Panc1 (cell line): ENCODE results near the gene FGD5. TPM values are rescaled to one million over a fixed set of nuclear protein-coding genes. Genes with fewer than 3 reads are reported as not detected.

Experiments
- ATAC-seq: fragments of 200-7000 bp; cut with Tn5 transposase; 2 replicates; pipeline ENCODE4 v1.9.1; 2020; ENCODE audit warnings: mild to moderate bottlenecking, moderate library complexity
- BruUV-seq: library from RNA; stranded (reverse); fragments of 400-500 nt; replicated peaks from 2 replicates; lab custom pipeline; 2021; lab: Mats Ljungman, UMichigan
- CTCF ChIA-PET: fragments of 300-600 bp; sonication (Branson Sonifier 250); formaldehyde crosslinking; loops from one replicate; lab custom pipeline; 2022; ENCODE audit warnings: antibody characterized with exemption; lab: Charles Lee
- POLR2A ChIA-PET: fragments of 300-600 bp; sonication (Branson Sonifier 250); formaldehyde crosslinking; loops from one replicate; lab custom pipeline; 2022; ENCODE audit warnings: antibody characterized with exemption; lab: Charles Lee
- DNase-seq: peaks from one replicate; pipeline ENCODE4 v3.0.0-alpha.2; 2010; ENCODE audit warnings: low read depth, low spot score
- H3K27ac ChIP-seq: 2 replicates; pipeline ENCODE4 v1.5.1; 2011; ENCODE audit warnings: mild to moderate bottlenecking, low read length, inconsistent platforms
- H3K27me3 ChIP-seq: fragments of 200-500 bp; sonication (Bioruptor generic); 2 replicates; pipeline ENCODE4 v1.6.0; 2014; ENCODE audit warnings: low read length, inconsistent platforms; ENCODE audit not compliant: control insufficient read depth, insufficient read depth
- H3K36me3 ChIP-seq: fragments of 200-500 bp; sonication (Bioruptor generic); 2 replicates; pipeline ENCODE4 v1.5.1; 2014; ENCODE audit warnings: inconsistent platforms, mild to moderate bottlenecking, low read length, moderate library complexity; ENCODE audit not compliant: control insufficient read depth, insufficient read depth
- H3K4me1 ChIP-seq: 2 replicates; pipeline ENCODE4 v1.5.1; 2011; ENCODE audit warnings: inconsistent platforms, mild to moderate bottlenecking, low read length, moderate library complexity; ENCODE audit not compliant: control insufficient read depth, insufficient read depth
- H3K4me3 ChIP-seq, 2 experiments: 2 replicates each; pipeline ENCODE4 v1.5.1; 2011 to 2012; ENCODE audit warnings: low read depth in 2 of 2, low read length in 2 of 2, mild to moderate bottlenecking in 2 of 2, inconsistent platforms in 1 of 2, moderate library complexity in 1 of 2
- H3K9me3 ChIP-seq: fragments of 200-500 bp; sonication (Bioruptor generic); 2 replicates; pipeline ENCODE4 v1.5.1; 2014; ENCODE audit warnings: low read depth, mild to moderate bottlenecking, inconsistent platforms, low read length, moderate library complexity; ENCODE audit not compliant: control insufficient read depth, insufficient read depth
- POLR2AphosphoS5 ChIP-seq: IDR thresholded peaks from 2 replicates; pipeline ENCODE4 v1.6.1; 2012; ENCODE audit warnings: mild to moderate bottlenecking, low read depth, low read length, moderate library complexity
- SIN3A ChIP-seq: IDR thresholded peaks from 2 replicates; pipeline ENCODE4 v1.6.1; 2012; ENCODE audit warnings: low read depth, mild to moderate bottlenecking, low read length, moderate library complexity, borderline replicate concordance; ENCODE audit not compliant: insufficient read depth
- TCF7L2 ChIP-seq: IDR thresholded peaks from 2 replicates; pipeline ENCODE4 v1.6.1; 2011; ENCODE audit warnings: mild to moderate bottlenecking, low read depth, low read length, inconsistent platforms
- in situ Hi-C: cut with HindIII; loops from 2 replicates; pipeline ENCODE4 v1.10.0; 2016; ENCODE audit warnings: low sequenced_read_pairs, low pct_unique_long_range_greater_than_20kb
- intact Hi-C: fragments of 100-400 bp; cut with micrococcal nuclease; formaldehyde crosslinking; loops from one replicate; pipeline ENCODE4 v1.10.0; 2022; ENCODE audit not compliant: unreplicated experiment
- total RNA-seq: library from RNA; stranded (reverse); gene quantifications from one replicate; pipeline ENCODE4 v1.2.1, GENCODE V29; 2021; ENCODE audit not compliant: unreplicated experiment
- TF ChIP-seq, protein P1 (sequence below), 2 experiments: IDR thresholded peaks; 2 replicates each; pipeline ENCODE4 v1.6.1; 2011 to 2012; ENCODE audit warnings: low read depth in 2 of 2, control low read depth in 1 of 2, low read length in 1 of 2, mild to moderate bottlenecking in 1 of 2, moderate library complexity in 1 of 2; ENCODE audit not compliant: insufficient read depth in 1 of 2
- TF ChIP-seq, protein P2 (sequence below): fragments of 450-650 bp; IDR thresholded peaks from 2 replicates; pipeline ENCODE4 v1.5.1; 2017; ENCODE audit warnings: mild to moderate bottlenecking

The FGD5 gene
- total RNA-seq, 1 experiment from 2014 or later: 0.77 TPM

DNA sequence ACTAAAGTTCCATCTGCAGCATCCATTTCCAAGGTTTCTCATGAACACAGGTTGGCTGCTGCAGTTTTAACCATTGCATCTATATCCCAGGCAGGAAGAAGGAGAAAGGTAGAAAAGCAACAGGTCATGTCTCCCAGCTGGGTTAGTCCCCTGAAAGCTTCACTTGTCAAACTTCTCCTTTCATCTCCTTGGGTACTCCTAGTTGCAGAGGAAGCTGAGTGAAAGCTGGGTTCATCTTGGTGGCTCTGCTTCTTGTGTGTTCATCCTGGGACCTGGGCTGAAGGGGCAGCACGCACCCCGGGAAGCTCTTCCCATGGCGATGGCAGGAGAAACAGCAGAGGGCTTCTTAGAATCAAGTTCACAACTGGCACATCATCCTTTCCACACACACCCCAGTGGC is 67.3 kb downstream of the FGD5 start:
- CTCF ChIA-PET: no interaction called here

DNA sequence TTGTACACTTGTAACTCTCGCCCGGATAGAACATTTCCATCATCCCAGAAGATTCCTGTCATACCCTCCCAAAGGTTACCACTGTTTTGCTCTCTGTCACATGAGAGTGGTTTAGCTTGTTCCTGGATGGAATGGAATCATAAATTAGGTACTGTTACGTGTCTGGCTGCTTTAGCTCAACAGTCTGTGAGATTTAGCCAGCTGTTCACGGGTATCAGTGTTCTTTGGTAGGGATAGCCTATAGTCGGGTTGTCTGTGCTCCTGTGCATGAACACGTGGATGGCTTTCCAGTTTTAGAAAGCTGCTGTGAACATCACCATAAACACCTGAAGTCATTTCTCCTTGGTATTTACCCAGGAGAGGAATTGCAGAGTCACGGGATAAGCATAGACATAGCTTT is 70.4 kb downstream of the FGD5 start:
- Histone ChIP-seq H3K27me3 (peaks cover 3% of the 10 kb centered on the region), H3K36me3 (no peaks in the 10 kb centered on the region), H3K4me1 (no peaks in the 10 kb centered on the region), H3K4me3 (no peak overlapping the region), H3K9me3 (no peaks in the 10 kb centered on the region), H3K27ac (no peak overlapping the region)
- TF ChIP-seq, protein P1, sequence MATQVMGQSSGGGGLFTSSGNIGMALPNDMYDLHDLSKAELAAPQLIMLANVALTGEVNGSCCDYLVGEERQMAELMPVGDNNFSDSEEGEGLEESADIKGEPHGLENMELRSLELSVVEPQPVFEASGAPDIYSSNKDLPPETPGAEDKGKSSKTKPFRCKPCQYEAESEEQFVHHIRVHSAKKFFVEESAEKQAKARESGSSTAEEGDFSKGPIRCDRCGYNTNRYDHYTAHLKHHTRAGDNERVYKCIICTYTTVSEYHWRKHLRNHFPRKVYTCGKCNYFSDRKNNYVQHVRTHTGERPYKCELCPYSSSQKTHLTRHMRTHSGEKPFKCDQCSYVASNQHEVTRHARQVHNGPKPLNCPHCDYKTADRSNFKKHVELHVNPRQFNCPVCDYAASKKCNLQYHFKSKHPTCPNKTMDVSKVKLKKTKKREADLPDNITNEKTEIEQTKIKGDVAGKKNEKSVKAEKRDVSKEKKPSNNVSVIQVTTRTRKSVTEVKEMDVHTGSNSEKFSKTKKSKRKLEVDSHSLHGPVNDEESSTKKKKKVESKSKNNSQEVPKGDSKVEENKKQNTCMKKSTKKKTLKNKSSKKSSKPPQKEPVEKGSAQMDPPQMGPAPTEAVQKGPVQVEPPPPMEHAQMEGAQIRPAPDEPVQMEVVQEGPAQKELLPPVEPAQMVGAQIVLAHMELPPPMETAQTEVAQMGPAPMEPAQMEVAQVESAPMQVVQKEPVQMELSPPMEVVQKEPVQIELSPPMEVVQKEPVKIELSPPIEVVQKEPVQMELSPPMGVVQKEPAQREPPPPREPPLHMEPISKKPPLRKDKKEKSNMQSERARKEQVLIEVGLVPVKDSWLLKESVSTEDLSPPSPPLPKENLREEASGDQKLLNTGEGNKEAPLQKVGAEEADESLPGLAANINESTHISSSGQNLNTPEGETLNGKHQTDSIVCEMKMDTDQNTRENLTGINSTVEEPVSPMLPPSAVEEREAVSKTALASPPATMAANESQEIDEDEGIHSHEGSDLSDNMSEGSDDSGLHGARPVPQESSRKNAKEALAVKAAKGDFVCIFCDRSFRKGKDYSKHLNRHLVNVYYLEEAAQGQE (IDR thresholded peaks at IDR 0.05; ENCODE audit: insufficient read depth in 1 of 2, low read depth in 2 of 2, low read length in 1 of 2): no peak
- TF ChIP-seq, protein P2, sequence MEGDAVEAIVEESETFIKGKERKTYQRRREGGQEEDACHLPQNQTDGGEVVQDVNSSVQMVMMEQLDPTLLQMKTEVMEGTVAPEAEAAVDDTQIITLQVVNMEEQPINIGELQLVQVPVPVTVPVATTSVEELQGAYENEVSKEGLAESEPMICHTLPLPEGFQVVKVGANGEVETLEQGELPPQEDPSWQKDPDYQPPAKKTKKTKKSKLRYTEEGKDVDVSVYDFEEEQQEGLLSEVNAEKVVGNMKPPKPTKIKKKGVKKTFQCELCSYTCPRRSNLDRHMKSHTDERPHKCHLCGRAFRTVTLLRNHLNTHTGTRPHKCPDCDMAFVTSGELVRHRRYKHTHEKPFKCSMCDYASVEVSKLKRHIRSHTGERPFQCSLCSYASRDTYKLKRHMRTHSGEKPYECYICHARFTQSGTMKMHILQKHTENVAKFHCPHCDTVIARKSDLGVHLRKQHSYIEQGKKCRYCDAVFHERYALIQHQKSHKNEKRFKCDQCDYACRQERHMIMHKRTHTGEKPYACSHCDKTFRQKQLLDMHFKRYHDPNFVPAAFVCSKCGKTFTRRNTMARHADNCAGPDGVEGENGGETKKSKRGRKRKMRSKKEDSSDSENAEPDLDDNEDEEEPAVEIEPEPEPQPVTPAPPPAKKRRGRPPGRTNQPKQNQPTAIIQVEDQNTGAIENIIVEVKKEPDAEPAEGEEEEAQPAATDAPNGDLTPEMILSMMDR: no peak
- POLR2A ChIA-PET: no interaction called here
- in situ Hi-C loops (no loop called here), intact Hi-C loops (no loop called here)
- ATAC-seq: no peak
- no peak for DNase-seq
- CTCF ChIA-PET: no interaction called here
- no TSS peak for BruUV-seq

More for the DNA sequence above, 67.3 kb downstream of the FGD5 start:
- Histone ChIP-seq H3K9me3 (no peaks in the 10 kb centered on the region), H3K4me1 (no peaks in the 10 kb centered on the region), H3K27ac (no peak overlapping the region), H3K27me3 (peaks cover 3% of the 10 kb centered on the region), H3K4me3 (no peak overlapping the region), H3K36me3 (no peaks in the 10 kb centered on the region)
- POLR2A ChIA-PET: no interaction called here
- no peak for TF ChIP-seq POLR2AphosphoS5
- TF ChIP-seq, protein P2: no peak
- TF ChIP-seq, protein P1 (IDR thresholded peaks at IDR 0.05; ENCODE audit: insufficient read depth in 1 of 2, low read depth in 2 of 2, low read length in 1 of 2): no peak
- TF ChIP-seq TCF7L2: no peak
- TF ChIP-seq SIN3A: no peak
- no TSS peak for BruUV-seq
- ATAC-seq (no peak), DNase-seq (no peak)
- in situ Hi-C loops (no loop called here), intact Hi-C loops (no loop called here)
